Gastrocnemius medialis (tissue), 4 donors: ENCODE measurements around the gene FAM236C.
"Not testable (repeated sequence)": the region's sequence is repeated elsewhere in the genome, so short reads cannot be mapped to it uniquely, and the experiment has no call there.

Experiments used
- POLR2A ChIP-seq, 2 donors: fragments of 450-650 bp; IDR thresholded peaks; one replicate each; pipeline ENCODE4 v1.6.1; 2017; ENCODE audit warnings: antibody characterized with exemption in 2 of 2, mild to moderate bottlenecking in 2 of 2, moderate library complexity in 2 of 2
- TF ChIP-seq, protein P1 (sequence below), 5 experiments: fragments of 450-650 bp in 3 of 5; fragments of 200-600 bp in 2 of 5; sonication (generic) in 2 of 5; IDR thresholded peaks in 4 of 5; conservative IDR thresholded peaks in 1 of 5; 1 replicate in 4 of 5; 2 replicates in 1 of 5; pipeline ENCODE4 v1.5.1; 2016 to 2019; ENCODE audit warnings: antibody characterized with exemption in 5 of 5, mild to moderate bottlenecking in 3 of 5, moderate library complexity in 3 of 5

DNA sequence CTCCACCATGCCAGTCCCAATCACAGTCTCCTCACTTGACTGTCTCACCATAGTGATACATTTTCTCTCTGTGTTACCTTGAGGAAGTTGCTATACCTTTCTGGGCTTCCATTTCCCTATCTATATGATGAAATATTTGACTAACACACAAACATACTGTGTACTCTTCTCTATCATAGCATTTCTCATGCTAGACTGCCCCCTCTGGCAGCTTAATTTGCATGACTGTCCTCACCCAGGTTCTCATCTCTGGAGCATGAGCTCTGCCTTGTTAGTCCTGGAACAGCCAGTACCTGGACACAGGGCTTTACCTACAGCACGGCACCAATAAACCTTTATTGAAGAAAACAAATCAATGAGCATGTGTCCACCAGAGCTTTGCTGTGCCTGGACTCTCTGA, 19.9 kb downstream of the FAM236C start:
- TF ChIP-seq, protein P1, sequence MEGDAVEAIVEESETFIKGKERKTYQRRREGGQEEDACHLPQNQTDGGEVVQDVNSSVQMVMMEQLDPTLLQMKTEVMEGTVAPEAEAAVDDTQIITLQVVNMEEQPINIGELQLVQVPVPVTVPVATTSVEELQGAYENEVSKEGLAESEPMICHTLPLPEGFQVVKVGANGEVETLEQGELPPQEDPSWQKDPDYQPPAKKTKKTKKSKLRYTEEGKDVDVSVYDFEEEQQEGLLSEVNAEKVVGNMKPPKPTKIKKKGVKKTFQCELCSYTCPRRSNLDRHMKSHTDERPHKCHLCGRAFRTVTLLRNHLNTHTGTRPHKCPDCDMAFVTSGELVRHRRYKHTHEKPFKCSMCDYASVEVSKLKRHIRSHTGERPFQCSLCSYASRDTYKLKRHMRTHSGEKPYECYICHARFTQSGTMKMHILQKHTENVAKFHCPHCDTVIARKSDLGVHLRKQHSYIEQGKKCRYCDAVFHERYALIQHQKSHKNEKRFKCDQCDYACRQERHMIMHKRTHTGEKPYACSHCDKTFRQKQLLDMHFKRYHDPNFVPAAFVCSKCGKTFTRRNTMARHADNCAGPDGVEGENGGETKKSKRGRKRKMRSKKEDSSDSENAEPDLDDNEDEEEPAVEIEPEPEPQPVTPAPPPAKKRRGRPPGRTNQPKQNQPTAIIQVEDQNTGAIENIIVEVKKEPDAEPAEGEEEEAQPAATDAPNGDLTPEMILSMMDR (IDR thresholded peaks at IDR 0.05 in 4 of 5, conservative IDR thresholded peaks at IDR 0.05 in 1 of 5): not testable (repeated sequence)
- TF ChIP-seq POLR2A (IDR thresholded peaks at IDR 0.05): not testable (repeated sequence)
